Fibroblast of mammary gland (primary cell): Measurements from ENCODE around the gene APBB2.

Experiments
- DNase-seq: peaks from one replicate; pipeline ENCODE4 v3.0.0-alpha.2; 2010; ENCODE audit warnings: low read depth
- H3K4me3 ChIP-seq: 2 replicates; pipeline ENCODE4 v1.5.1; 2011; ENCODE audit warnings: low read depth, mild to moderate bottlenecking, low read length, moderate library complexity; ENCODE audit not compliant: control insufficient read depth
- CTCF ChIP-seq: conservative IDR thresholded peaks from 2 replicates; pipeline ENCODE4 v1.5.1; 2011; ENCODE audit warnings: low read depth, low read length, inconsistent platforms; ENCODE audit not compliant: control insufficient read depth, insufficient read depth

APBB2 gene

GRCh38 chr4:41214136-41214824, at the start of gene APBB2:
Gene APBB2 (minus strand): TSS chr4:41214542. CDS start chr4:41033254, 181,288 bp downstream.
- peak; percentile 53 for TF ChIP-seq CTCF
- peak within 1 kb of the TSS; percentile 95 for H3K4me3 ChIP-seq
- DNase-seq, result peak; percentile 95

GRCh38 chr4:41262198-41262597, 47.9 kb upstream of the APBB2 start:
- TF ChIP-seq CTCF, result no peak

GRCh38 chr4:41260116-41260733, 45.9 kb upstream of the APBB2 start:
- TF ChIP-seq CTCF, result no peak
- no peak overlapping the region for H3K4me3 ChIP-seq
- no peak for DNase-seq

More at GRCh38 chr4:41262198-41262597, 47.9 kb upstream of the APBB2 start:
- no peak for DNase-seq
- H3K4me3 ChIP-seq, result no peak overlapping the region

- DNase-seq, result peak; percentile 81
- peak; percentile 56 for TF ChIP-seq CTCF
- no peak overlapping the region for H3K4me3 ChIP-seq
Observed at GRCh38 chr4:41258783-41259182, 44.4 kb upstream of the APBB2 start.

- peak overlapping the region; percentile 43 for H3K4me3 ChIP-seq
- TF ChIP-seq CTCF, result no peak
- DNase-seq, result no peak
Observed at GRCh38 chr4:41257906-41258305, 43.6 kb upstream of the APBB2 start.

GRCh38 chr4:41257257-41257901, 43.0 kb upstream of the APBB2 start:
- H3K4me3 ChIP-seq, result peak overlapping the region; percentile 62
- TF ChIP-seq CTCF, result no peak
- peak; percentile 36 for DNase-seq
